Stimulated activated CD8-positive, alpha-beta memory T cell treated with anti-CD3 and anti-CD28 coated beads, Interleukin-15, amount 100 ng/mL, for 24 hours (primary cell): Measurements from ENCODE around the gene TMSB4X.
"Not testable (repeated sequence)": the region's sequence is repeated elsewhere in the genome, so short reads cannot be mapped to it uniquely, and the experiment has no call there.

ENCODE experiments used
- DNase-seq: peaks from one replicate; pipeline ENCODE4 v3.0.0-alpha.2; 2020; ENCODE audit warnings: low read depth

TMSB4X gene

DNA sequence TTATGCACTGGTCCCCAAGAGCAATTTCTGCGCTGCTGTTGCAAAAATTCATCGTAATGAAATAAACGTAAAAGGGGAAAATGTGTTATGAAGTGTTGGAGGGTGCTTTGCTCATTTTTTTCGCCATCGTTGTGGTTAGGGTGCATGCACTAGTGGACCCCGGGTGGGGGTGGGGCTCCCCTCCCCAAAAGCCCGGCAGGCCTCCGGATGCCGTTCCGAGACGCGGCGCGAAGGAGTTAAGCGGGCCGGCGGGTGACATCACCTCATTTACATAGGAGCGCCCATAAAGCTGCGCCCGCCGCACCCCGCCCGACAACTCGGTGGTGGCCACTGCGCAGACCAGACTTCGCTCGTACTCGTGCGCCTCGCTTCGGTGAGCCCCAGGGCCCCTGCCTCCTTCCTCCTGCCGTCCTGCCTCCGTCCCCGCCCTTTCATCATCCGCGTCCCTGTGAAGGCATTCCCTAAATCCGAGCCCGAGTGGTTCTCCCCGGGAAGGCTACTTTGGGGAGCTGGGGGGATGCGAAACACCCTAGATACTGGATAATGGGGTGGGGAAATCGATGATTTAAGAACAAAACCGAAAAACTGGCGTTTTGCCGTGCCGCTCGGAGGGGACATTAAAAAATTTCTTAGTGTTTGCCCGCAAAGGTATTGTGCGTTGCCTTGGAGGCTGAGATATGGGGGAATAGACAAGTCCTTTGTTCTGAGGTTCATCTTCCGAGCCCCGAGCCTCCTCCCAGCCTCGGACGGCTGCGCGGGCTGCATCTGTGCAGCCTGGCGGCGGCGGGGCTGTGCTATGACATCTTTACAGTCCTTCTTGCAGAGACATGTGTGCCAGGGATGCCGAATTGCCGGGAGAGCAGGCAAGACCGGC, at the start of gene TMSB4X:
TSS of gene TMSB4X (plus strand) at position 315 of the 874 bp plus-strand sequence.
- DNase-seq, result peak; percentile 62

DNA sequence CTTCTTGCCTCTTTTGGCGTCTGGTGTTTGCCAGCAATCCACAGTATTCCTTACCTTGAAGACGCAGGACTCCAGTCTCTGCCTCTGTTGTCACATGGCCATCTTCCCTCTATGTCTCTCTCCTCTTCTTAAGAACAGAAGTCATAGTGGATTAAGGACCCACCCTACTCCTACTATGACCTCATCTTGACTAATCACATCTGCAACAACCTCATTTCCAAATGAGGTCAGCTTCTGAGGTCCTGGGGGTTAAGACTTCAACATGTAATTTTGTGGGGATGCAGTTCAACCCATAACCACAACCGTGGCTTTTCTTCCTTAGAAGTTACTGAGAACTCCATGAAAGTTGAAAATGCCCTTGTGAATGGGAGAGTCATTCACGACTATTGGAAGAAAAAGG, 45.2 kb upstream of the TMSB4X start:
- DNase-seq, result no peak

- DNase-seq, result no peak
Measured at GRCh38 chrX:12930150-12930549, 44.8 kb upstream of the TMSB4X start.

DNA sequence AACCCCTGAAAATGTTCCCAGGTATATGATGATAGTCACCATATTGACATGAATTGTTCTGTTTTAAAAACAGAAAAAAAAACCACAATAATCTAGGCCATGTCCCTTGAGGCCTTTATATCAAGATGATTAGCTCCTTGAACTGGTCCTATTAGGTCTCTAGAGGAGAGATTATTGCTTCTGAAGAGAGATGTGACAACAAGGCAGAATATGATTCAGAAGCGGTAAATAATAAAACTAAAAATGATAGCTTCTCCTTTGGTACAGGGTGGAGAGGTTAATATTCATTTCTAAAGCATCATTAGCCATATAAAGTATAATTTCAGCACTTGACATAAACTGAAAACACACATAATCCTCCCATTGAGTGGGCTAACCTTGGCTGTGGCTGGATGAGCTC, 42.7 kb upstream of the TMSB4X start:
- DNase-seq, result no peak

GRCh38 chrX:12934850-12935249, 40.1 kb upstream of the TMSB4X start:
- no peak for DNase-seq

- no peak for DNase-seq
Measured at GRCh38 chrX:12936947-12937346, 38.0 kb upstream of the TMSB4X start.

DNA sequence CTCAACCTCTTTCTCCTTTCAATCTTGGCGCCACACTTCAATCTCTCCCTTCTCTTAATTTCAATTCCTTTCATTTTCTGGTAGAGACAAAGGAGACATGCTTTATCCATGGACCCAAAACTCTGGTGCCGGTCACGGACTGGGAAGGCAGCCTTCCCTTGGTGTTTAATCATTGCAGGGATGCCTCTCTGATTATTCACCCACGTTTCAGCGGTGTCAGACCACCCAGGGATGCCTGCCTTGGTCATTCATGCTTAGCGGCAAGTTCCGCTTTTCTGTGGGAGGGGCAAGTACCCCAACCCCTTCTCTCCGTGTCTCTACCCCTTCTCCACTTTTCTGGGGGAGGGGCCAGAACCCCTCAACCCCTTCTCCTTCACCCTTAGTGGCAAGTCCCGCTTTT, 34.4 kb upstream of the TMSB4X start:
- DNase-seq, result not testable (repeated sequence)

DNA sequence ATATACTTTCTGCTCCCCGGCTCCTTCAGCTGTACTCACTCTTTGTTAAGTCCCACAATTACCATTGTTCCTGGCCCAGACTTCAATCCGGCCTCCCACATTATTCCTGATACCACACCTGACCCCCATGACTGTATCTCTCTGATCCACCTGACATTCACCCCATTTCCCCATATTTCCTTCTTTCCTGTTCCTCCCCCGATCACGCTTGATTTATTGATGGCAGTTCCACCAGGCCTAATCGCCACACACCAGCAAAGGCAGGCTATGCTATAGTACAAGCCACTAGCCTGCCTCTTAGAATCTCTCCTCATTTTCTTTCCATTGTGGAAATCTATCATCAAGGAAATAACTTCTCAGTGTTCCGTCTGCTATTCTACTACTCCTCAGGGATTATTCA, 31.3 kb upstream of the TMSB4X start:
- not testable (repeated sequence) for DNase-seq

- DNase-seq, result not testable (repeated sequence)
Measured at GRCh38 chrX:12944452-12944851, 30.5 kb upstream of the TMSB4X start.

DNA sequence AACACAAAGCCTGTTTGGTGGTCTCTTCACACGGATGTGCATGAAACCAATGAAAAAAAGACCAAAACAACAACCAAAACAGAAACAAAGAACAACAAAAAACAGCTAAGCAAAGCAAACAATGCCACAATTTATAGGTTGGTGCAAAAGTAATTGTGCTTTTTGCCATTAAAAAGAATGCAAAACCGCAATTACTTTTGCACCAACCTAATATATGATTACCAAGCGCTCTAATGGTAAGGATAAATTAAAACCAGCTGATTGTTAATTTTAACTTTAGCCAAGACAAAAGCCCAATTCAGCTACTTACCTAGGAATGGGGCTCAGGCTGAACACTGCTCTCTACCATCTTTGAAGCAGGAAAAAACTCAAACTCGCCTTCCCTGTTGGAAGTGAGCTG, 29.4 kb upstream of the TMSB4X start:
- no peak for DNase-seq

- DNase-seq, result no peak
Measured at GRCh38 chrX:12946406-12946805, 28.5 kb upstream of the TMSB4X start.

DNA sequence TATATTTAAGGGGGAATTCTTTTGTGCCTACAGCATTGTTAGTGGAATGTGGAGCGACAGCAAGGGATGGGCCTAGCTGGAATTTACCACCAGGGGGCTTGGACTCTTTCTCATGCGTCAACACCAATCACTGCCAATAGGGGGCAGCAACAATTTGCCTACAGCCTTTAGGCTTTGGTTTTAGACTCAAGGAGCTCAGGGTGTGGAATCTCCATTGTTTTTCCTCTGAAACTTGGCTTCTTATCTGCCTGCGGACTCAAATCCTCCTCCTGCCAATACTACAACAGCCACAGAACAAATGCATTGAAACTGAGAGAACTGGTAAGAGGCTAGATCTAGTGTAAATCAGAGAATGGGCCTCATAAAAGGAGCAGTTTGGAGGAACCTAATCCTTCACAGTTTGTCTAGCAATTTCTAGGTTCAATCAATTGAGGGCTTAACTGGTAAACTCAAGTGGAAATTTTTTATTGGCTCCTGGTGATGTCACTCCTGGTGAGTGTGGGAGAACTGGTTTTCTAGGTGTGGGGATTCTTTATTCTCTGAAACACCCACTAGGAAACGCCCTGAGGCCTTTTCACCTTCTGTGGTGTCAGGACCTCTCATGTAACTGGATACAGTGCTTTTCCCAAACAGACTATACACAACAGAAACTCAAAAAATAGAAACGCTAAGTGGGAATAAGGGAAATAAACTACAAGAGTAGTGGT, 27.9 kb upstream of the TMSB4X start:
- no peak for DNase-seq

- DNase-seq, result no peak
Measured at GRCh38 chrX:12947545-12948235, 27.2 kb upstream of the TMSB4X start.

- DNase-seq, result no peak
Measured at GRCh38 chrX:12948495-12948894, 26.4 kb upstream of the TMSB4X start.

DNA sequence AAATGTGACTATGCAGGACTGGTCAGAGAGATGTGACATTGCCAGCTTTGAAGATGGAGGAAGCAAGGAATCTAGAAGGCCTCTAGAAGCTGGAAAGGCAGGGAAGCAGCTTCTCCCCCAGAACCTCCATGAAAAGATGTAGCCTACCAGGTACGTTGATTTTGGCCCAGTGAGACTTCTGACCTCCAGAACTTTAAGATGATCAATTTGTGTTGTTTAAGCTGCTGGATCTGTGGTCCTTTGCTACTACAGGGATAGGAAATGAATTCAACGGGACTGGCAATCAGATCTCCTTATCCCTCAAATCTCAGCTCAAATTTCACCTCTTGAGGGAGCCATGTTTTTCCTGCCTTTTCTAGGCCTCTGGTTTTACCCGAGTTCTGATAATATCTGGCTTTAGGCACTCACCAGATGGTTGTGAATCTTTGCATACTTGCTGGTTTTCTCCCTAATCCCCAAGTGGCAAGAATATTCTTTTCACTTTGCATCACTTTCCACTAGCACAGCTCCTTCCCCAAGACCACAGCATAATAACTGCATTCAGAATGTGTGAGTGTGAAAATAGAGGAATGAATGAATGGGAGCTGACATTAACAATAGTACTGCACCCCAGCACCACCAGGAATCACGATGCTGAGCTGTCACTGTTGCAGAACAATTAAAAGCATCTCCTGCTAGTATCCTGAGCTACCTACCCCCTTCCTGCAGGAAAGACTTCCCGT, 25.5 kb upstream of the TMSB4X start:
- DNase-seq, result no peak

DNA sequence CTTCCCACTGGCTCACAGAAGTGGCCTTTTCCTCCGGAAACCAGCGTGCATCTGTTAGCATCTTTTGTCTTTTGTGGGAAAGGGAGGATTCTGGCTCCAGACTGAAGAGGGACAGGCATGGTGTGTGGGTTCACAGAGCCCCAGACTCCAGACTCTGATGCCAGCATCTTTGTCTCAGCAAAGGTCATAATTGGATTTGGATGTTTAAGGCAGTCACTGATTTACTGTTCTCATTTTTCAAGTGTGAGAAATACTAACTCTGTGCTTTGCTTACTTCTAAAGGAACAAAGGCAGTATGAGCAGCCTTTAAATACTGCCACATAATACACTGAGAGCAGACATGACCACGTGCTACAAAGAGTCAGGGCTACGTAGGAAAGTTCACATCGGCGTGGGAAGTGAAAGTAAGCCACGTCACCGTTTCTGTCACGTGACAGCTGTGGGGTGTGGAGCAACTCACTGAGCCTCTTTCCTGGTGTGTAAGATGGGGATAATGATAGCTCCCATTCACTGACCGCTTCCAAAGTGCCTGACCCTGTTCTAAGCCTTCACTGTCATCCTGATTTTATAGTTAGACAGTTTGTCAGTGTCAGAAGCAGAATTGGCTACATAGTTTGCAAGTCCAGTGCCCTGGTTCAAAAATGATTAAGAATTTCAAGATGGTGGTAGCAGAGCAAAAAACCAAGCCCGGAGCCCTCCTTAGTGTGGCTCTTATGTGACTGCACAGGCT, 24.8 kb upstream of the TMSB4X start:
- peak; percentile 48 for DNase-seq

DNA sequence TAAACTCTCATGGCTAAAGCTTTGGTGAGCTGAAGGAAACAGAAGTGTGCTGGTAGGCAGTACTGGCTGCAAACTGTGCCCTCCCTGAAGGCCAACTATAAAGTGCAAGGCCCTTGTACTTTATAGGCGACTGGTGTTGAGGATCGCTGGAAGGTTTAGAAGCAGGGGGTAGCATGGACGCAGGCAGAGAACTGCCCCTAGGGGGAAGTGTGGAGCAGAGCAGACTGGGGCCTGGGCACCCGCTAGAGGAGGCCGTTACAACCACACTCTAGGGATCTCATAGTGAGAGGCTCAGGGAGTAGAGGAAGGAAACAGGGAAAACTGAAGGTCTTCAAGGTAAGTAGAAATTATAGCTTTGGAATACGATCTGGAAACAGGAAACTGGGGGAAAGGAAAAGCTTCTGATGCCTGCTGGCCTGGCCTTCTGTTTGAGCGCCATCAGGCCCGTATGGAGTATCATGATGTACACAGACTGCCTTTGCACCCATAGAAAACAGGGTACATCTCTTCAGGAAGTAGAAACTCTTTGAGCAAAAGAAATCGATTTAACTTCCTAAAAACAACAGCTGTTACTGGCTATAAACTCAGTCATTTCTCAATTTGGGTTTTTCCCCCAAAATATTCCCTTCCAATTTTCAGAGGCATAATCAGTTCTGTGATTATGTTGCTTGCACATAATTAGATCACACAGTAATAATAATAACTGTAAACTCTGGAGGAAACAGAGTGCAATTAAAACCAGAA, 23.9 kb upstream of the TMSB4X start:
- no peak for DNase-seq

DNA sequence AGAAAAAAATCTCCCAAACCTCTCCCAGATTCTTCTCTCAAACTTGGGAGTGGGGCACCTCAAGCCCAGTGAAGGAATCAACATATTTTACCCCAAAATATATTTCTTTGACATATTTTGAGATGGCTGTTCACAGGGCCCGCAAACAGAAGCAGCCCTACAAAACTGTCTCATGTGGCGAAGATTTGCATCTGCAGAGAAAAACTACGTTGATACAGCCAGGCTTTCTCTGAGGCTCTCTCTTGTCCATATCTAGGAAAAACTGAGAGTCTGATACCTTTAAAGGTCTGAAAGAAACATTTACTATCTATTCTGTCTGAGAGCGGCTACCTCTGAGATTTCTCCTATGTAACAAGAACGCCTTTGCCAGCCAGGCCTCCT, 23.3 kb upstream of the TMSB4X start:
- no peak for DNase-seq

GRCh38 chrX:12953420-12953819, 21.5 kb upstream of the TMSB4X start:
- DNase-seq, result no peak

- DNase-seq, result no peak
Measured at GRCh38 chrX:12954376-12954775, 20.5 kb upstream of the TMSB4X start.

- DNase-seq, result no peak
Measured at GRCh38 chrX:12954981-12955380, 19.9 kb upstream of the TMSB4X start.
